ENCODE results near the gene PHF20.

- TF ChIP-seq GABPA (IDR thresholded peaks at IDR 0.05; ENCODE audit: low read depth) (no peak), CTCF (IDR thresholded peaks at IDR 0.05; ENCODE audit: insufficient read depth, low read length) (no peak)
Measured at GRCh38 chr20:35967979-35968640, 196.3 kb downstream of the PHF20 start, which contains the start of gene CNBD2.

All from HL-60 (cell line).